Amygdala (tissue), 56 donors: Measurements from ENCODE around the gene GRM8.

Experiments used
- DNase-seq, 56 donors: peaks; one replicate each; lab custom pipeline; 2025; lab: John Stamatoyannopoulos, UW

Gene GRM8

GRCh38 chr7:126605056-126605455 is 647.7 kb downstream of the GRM8 start:
- DNase-seq = no peak

DNA sequence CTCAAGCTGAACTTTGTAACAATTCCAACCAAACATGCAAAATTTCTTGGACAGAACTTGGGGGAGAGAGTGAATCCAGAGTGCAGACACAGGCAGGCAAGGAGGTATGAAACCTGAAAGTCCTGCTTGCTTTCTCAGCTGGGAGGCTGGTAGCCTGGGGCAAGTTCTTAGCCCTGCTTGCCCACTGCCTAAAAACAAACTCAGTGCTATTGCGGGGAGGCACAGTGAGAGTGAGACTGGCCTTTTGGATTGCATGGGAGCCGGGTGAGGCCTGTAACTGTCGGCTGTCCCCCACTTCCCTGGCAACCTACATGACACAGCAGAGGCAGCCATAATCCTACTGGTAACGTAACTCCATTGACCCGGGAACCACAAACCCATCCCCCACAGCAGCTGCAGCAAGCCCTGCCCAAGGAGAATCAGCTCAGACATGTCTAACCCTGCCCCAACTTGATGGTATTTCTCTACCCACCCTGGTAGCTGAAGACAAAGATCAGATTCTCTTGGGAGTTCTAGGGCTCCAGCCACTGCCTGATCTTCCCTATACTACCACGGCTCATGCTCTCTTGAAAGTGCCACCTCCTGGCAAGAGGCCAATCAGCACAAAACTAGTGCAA is 663.6 kb downstream of the GRM8 start:
- DNase-seq = no peak

DNA sequence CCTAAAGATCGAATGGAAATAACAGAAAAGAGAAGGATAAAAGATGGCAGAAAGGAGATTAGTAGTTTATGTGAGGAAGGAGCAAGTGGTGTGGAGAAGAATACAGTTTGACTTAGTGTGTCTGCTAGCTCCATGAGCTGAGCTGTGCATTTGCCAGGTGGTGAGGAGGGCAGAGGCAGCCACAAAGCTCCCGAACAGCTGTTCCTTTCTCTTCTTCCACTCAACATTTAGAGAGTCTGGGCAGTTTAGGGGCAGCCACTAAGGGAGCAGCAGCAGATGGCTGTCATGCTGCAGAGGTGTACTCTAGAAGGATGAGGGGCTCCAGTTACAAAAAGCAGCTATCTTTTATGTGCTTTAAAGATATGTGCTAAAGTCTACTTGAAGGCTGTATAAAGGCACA is 674.4 kb downstream of the GRM8 start:
- DNase-seq = no peak

DNA sequence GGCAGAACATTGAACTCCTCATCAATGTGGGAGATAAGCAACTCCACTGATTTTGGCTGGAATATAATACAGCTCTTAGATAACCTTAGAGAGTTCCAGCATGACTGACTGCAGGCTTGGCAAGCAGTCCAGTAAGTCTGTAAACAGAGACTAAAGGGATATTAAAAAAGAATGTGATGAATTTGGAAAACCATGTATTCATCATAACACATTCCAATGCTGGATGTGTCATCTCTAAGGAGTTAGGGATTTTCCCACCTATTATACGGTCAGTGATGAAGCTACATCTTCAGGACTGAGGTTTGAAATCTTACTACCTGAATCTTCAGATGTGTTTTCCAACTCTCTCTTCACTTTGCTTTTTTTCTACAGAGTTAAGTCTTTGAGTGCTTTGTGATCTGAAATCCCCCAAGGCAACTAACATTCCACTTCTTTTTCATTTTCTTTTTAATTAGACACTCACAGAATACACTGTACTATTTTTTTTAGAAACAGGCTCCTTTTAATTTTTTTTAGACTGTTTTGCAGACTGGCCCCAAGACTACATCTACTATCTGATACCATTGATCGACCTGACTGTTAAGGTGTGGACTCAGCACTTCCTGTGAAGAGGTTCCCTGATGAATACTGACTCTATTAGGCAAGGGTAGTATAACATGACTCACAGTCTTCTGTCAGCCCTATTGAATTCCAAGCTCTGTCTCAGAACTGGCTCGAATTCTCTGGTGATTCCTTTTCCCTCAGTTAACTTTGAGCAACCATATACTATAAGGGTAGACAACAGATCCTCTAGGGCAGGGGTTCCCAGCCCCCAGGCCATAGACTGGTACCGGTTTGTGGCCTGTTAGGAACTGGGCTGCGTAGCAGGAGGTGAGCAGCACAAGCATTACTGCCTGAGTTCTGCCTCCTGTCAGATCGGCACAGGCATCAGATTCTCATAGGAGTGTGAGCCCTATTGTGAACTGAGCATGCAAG is 678.2 kb downstream of the GRM8 start:
- DNase-seq = no peak

DNA sequence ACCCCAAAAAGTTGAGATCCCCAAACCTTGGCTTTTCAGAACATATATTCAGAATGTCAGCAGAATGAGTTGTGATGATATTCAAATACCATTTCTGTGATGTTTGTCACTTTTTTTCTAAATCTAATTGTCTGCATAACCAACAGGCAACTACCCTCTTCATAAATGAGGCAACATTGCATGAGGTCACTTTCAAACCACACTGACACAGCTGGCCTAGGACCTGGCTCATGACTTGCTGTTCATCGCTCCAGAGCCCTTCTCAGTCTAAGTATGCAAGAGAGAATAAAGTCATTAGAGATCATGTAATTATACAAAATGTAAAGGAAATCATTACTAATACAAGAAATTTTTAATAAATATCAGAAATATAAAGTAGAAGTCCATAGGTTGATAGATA is 681.9 kb downstream of the GRM8 start:
- DNase-seq = no peak

DNA sequence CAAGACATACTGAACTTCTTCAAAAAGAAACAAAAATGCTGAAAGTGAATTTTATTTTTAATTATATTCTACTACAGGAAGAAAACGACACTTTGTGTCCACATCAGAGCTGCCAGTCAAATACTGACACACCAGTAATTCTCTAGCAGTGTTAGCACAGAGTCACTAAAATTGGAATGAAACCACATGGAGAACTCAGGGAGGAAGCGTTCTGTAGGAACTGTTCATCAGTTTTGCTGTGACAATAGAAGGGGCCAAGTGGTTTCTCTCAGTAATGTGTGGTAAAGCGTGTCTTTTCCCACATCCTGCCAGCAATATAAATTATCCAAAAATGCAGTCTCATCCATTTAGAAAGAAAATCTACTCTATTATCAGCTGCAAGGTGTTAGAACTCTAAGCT is 683.3 kb downstream of the GRM8 start:
- no peak for DNase-seq

- DNase-seq = no peak
Observed at GRCh38 chr7:126557271-126557670, 695.5 kb downstream of the GRM8 start.

DNA sequence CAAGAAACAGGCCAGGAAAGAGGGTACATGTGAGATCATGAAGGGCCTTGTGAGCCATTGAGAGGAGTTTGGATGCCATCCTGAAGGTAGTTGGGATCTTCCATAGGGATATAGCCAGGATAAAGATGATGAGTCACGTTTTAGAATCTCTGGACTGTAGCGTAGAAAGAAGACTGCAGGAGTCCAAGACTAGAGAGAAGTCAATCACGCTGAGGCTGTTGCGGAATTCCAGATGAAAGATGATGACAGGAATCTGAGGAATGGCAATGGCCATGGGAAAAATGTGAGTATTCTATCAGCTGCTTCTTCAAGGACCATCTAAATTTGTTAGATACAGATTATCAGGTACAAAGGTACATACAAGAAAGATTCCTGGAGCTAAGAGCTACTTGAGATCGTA is 711.3 kb downstream of the GRM8 start:
- DNase-seq = no peak

- no peak for DNase-seq
Observed at GRCh38 chr7:126535176-126535575, 717.6 kb downstream of the GRM8 start.

DNA sequence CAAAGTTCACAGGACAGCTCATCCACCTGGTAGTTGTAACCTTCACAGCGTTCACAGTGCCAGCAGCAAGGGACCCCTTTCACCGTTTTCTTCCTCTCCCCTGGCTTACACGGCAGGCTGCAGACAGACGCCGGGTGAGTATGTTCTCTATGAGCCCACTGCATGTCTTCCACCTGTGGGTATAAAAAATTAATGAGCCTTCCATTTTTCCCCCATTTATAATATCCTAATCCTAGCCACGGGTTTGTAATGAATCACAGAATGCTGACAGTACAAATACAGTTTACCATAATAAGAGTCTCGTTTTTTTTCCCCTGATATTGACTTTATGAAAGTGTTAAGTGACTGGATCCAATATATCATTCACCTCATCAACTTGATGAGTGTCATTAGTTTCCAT is 719.0 kb downstream of the GRM8 start:
- DNase-seq = no peak

DNA sequence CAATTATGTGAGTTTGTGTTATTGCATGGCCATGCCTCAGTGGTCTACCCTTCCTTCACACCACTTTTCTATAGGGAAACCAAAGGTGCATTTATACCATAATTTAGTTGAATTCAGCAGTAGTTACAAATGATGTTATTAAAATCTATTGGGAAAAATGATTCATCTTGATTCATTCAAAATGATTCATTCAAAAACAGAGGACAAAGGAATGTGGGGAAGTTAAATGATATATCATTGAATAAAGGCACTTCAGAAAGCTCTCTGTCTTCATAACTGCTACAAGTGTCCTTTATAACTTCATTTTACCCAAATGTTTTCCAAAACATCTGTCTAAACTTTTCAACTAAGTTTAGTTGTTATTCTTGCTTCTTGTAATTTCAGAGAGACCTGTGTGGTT is 722.9 kb downstream of the GRM8 start:
- DNase-seq = no peak

GRCh38 chr7:126529254-126529653 is 723.5 kb downstream of the GRM8 start:
- DNase-seq = no peak

- no peak for DNase-seq
Observed at GRCh38 chr7:126525906-126526305, 726.8 kb downstream of the GRM8 start.

DNA sequence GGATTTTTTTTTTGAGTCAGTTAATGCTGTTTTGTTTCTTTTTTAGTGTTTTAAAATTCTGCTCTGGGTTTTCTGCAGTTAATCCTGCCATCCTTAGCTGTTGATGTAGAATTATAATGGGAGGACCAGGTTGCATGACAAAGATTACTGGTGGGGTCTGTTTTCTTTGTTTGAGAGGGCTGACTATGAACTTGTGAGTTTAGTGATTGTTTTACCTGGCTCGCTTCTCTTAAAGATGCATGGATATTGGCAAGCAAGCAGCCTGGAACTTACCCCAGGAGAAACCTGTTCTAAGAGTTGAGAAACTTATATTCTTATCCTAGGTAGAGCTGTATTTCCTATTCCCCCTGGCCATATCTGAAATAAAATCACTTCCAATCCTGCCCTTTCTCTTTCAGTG is 727.8 kb downstream of the GRM8 start:
- DNase-seq = no peak

DNA sequence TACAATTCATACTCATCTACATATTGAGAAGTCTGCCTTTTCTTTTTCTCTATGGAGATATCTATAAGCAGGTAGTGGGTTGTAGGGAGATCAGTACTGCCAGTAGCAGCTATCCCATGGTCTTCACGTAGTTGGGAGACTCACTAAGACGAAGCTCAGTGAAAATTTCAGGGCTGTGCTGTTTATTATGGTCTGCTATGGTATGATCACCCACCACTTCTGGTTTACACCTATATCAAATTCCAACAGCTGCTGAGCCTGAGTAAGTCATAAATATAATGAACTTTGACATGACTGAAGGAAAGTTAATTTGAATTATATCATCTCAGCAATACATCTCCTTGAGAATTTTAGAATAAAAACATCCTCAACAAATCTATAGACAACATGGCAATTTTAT is 741.7 kb downstream of the GRM8 start:
- DNase-seq = no peak

DNA sequence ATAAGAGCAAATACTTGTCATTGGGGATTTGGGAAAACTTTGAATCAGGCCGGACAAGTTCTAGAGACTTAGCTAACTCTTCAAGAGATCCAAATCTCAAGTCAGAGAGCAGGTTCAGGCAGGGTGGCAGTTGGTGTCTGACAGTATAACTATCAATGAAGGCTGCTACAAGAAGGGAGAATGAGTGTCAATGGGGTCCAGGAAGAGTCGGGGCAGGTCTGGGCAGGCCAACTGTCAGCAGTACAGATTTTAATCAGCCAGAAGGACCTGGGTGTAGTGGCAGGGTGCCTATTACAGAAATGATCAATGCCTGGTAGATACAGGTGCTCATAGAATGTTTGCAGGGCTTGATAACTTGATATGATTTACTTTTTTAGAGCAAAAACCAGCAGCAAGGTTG is 751.1 kb downstream of the GRM8 start:
- no peak for DNase-seq

GRCh38 chr7:126499481-126499880 is 753.3 kb downstream of the GRM8 start:
- no peak for DNase-seq

GRCh38 chr7:126495733-126496132 is 757.0 kb downstream of the GRM8 start:
- DNase-seq = no peak

DNA sequence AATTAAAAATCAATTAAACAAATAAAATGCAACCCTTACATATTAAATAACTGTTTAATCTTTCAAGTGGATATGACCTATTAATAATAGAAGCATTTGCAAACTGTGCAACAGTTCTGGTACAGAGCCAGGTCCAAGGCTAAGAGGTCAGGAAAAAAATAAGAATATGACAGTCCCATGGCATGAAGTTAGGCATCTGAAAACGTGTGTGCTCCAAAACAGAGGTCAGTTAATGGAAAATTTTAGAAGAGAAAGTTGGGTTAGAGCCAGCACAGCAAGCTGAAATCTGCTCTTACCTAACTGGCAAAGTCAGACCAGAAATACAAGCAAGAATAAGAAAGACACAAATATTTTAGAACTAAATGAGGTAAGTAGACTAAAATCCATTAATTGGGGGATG is 757.7 kb downstream of the GRM8 start:
- no peak for DNase-seq

- no peak for DNase-seq
Observed at GRCh38 chr7:126493801-126494200, 758.9 kb downstream of the GRM8 start.

GRCh38 chr7:126489874-126490273 is 762.9 kb downstream of the GRM8 start:
- no peak for DNase-seq
